Measurements from ENCODE around the gene RUNX2. TPM values are rescaled to one million over a fixed set of nuclear protein-coding genes. Genes with fewer than 3 reads are reported as not detected.

RUNX2 gene
- total RNA-seq, 2 experiments from 2014 or later = 8.0 to 9.3 TPM

GRCh38 chr6:45467853-45468252, 139.7 kb downstream of the RUNX2 start:
- no peak overlapping the region for H3K4me3 Mint-ChIP-seq
- DNase-seq (peak; percentile 21), ATAC-seq (peak; percentile 47)
- no peak for TF ChIP-seq CTCF (IDR thresholded peaks at IDR 0.05)
- CTCF ChIA-PET = interaction anchor here (1.1 to 1.5 kb wide), 3 partner anchors 16 to 25 kb away, joined by 3 to 5 read pairs (median 3); no protein-coding TSS in a partner anchor
- H3K36me3 Mint-ChIP-seq (ENCODE audit: low read depth) = peaks cover 24% of the 10 kb centered on the region
- H3K4me1 Mint-ChIP-seq (ENCODE audit: low read depth) = peaks cover 31% of the 10 kb centered on the region
- intact Hi-C loops (cut with micrococcal nuclease) = no loop called here
- H3K9me3 Mint-ChIP-seq = no peaks in the 10 kb centered on the region
- no peak overlapping the region for H3K27ac Mint-ChIP-seq
- no peaks in the 10 kb centered on the region for H3K27me3 Mint-ChIP-seq
- POLR2A ChIA-PET = interaction anchor here (0.6 kb wide), 1 partner anchor 377 kb away, joined by 4 read pairs; no protein-coding TSS in a partner anchor

GRCh38 chr6:45469663-45470062, 141.5 kb downstream of the RUNX2 start:
- peaks cover 26% of the 10 kb centered on the region for H3K36me3 Mint-ChIP-seq (ENCODE audit: low read depth)
- H3K27me3 Mint-ChIP-seq = no peaks in the 10 kb centered on the region
- no peak for ATAC-seq
- no peak overlapping the region for H3K4me3 Mint-ChIP-seq
- CTCF ChIA-PET = no interaction called here
- TF ChIP-seq CTCF (IDR thresholded peaks at IDR 0.05) = no peak
- H3K4me1 Mint-ChIP-seq (ENCODE audit: low read depth) = peaks cover 44% of the 10 kb centered on the region
- POLR2A ChIA-PET = no interaction called here
- DNase-seq = no peak
- intact Hi-C loops (cut with micrococcal nuclease) = no loop called here
- no peaks in the 10 kb centered on the region for H3K9me3 Mint-ChIP-seq
- H3K27ac Mint-ChIP-seq = no peak overlapping the region

DNA sequence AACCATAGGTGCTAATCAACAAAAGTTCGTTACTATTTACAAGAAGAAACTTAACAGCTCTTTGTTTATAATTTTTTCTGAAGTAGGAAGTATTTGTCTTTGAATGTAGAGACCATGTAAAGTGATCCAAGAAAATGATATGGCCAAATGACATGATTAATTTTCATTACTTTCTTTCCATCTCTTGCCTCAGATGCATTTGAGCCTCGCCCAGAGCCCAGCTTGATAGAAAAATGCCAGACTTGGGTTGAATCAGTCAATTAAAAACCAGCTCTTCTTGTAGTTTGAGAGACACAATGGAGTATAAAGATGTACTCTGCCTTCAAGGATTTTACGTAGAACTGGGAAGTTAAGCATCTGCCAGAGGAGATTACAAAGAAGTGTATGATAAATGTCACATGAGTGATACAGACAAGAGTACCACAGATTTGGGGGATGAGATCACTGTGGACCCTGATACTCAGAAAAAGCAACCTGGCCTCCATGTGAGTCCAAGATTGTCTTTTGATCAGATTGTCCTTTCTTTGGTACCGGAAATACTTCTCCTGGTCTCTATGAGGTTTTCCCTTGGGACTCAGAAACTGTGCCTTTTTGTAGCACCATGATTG, 142.1 kb downstream of the RUNX2 start:
- Mint-ChIP-seq H3K9me3 (no peaks in the 10 kb centered on the region), H3K27ac (peak overlapping the region; percentile 7), H3K36me3 (ENCODE audit: low read depth) (peaks cover 26% of the 10 kb centered on the region), H3K27me3 (no peaks in the 10 kb centered on the region), H3K4me1 (ENCODE audit: low read depth) (peaks cover 44% of the 10 kb centered on the region), H3K4me3 (no peak overlapping the region)
- DNase-seq = no peak
- intact Hi-C loops (cut with micrococcal nuclease) = no loop called here
- ATAC-seq = no peak
- CTCF ChIA-PET = no interaction called here
- POLR2A ChIA-PET = no interaction called here
- no peak for TF ChIP-seq CTCF (IDR thresholded peaks at IDR 0.05)

- H3K9me3 Mint-ChIP-seq = no peaks in the 10 kb centered on the region
- ChIA-PET CTCF (interaction anchor here (1.1 kb wide), 1 partner anchor 12 kb away, joined by 3 read pairs; no protein-coding TSS in a partner anchor), POLR2A (interaction anchor here (1.0 kb wide), 2 partner anchors 19 to 106 kb away, joined by 3 read pairs; no protein-coding TSS in a partner anchor)
- no peaks in the 10 kb centered on the region for H3K27me3 Mint-ChIP-seq
- no peak overlapping the region for H3K27ac Mint-ChIP-seq
- H3K36me3 Mint-ChIP-seq (ENCODE audit: low read depth) = peaks cover 23% of the 10 kb centered on the region
- intact Hi-C loops (cut with micrococcal nuclease) = no loop called here
- H3K4me1 Mint-ChIP-seq (ENCODE audit: low read depth) = peaks cover 44% of the 10 kb centered on the region
- no peak overlapping the region for H3K4me3 Mint-ChIP-seq
- ATAC-seq (no peak), DNase-seq (no peak)
- TF ChIP-seq CTCF (IDR thresholded peaks at IDR 0.05) = no peak
These were observed 144.3 kb downstream of the RUNX2 start for GRCh38 chr6:45472382-45472781.

- ATAC-seq (no peak), DNase-seq (no peak)
- CTCF ChIA-PET = no interaction called here
- POLR2A ChIA-PET = interaction anchor here (1.0 kb wide), 2 partner anchors 18 to 105 kb away, joined by 3 read pairs; no protein-coding TSS in a partner anchor
- no peak for TF ChIP-seq CTCF (IDR thresholded peaks at IDR 0.05)
- H3K9me3 Mint-ChIP-seq = no peaks in the 10 kb centered on the region
- H3K27ac Mint-ChIP-seq = no peak overlapping the region
- intact Hi-C loops (cut with micrococcal nuclease) = no loop called here
- H3K4me1 Mint-ChIP-seq (ENCODE audit: low read depth) = peaks cover 37% of the 10 kb centered on the region
- H3K36me3 Mint-ChIP-seq (ENCODE audit: low read depth) = peaks cover 17% of the 10 kb centered on the region
- H3K27me3 Mint-ChIP-seq = no peaks in the 10 kb centered on the region
- H3K4me3 Mint-ChIP-seq = no peak overlapping the region
These were observed 145.2 kb downstream of the RUNX2 start for GRCh38 chr6:45473121-45473993.
